ENCODE data around the gene TCERG1L.

Gene TCERG1L

GRCh38 chr10:131218811-131219583 is 92.5 kb downstream of the TCERG1L start:
- H3K79me2 ChIP-seq, result no peaks in the 10 kb centered on the region
- H3K36me3 ChIP-seq (ENCODE audit: control insufficient read depth, insufficient read depth, low read length), result no peaks in the 10 kb centered on the region
- TF ChIP-seq, protein P1, sequence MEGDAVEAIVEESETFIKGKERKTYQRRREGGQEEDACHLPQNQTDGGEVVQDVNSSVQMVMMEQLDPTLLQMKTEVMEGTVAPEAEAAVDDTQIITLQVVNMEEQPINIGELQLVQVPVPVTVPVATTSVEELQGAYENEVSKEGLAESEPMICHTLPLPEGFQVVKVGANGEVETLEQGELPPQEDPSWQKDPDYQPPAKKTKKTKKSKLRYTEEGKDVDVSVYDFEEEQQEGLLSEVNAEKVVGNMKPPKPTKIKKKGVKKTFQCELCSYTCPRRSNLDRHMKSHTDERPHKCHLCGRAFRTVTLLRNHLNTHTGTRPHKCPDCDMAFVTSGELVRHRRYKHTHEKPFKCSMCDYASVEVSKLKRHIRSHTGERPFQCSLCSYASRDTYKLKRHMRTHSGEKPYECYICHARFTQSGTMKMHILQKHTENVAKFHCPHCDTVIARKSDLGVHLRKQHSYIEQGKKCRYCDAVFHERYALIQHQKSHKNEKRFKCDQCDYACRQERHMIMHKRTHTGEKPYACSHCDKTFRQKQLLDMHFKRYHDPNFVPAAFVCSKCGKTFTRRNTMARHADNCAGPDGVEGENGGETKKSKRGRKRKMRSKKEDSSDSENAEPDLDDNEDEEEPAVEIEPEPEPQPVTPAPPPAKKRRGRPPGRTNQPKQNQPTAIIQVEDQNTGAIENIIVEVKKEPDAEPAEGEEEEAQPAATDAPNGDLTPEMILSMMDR (IDR thresholded peaks at IDR 0.05), result no peak
- no peak overlapping the region for H3K4me2 ChIP-seq (ENCODE audit: low read length)
- no peaks in the 10 kb centered on the region for H3K27me3 ChIP-seq (ENCODE audit: control insufficient read depth, insufficient read depth, low read length)
- H3K27ac ChIP-seq, result no peak overlapping the region
- no peaks in the 10 kb centered on the region for H3K4me1 ChIP-seq
- H3K9ac ChIP-seq, result no peak overlapping the region
- H3K4me3 ChIP-seq (ENCODE audit: low read depth, low read length), result no peak overlapping the region
- H2AFZ ChIP-seq, result no peak overlapping the region
- H3K9me3 ChIP-seq (ENCODE audit: control insufficient read depth, low read length), result no peaks in the 10 kb centered on the region

GRCh38 chr10:131216681-131217230 is 94.8 kb downstream of the TCERG1L start:
- Histone ChIP-seq H3K36me3 (ENCODE audit: control insufficient read depth, insufficient read depth, low read length) (no peaks in the 10 kb centered on the region), H3K4me2 (ENCODE audit: low read length) (no peak overlapping the region), H3K9ac (no peak overlapping the region), H3K4me1 (peaks cover 2% of the 10 kb centered on the region), H3K27ac (no peak overlapping the region), H3K4me3 (ENCODE audit: low read depth, low read length) (no peak overlapping the region), H3K79me2 (no peaks in the 10 kb centered on the region), H3K9me3 (ENCODE audit: control insufficient read depth, low read length) (no peaks in the 10 kb centered on the region), H3K27me3 (ENCODE audit: control insufficient read depth, insufficient read depth, low read length) (no peaks in the 10 kb centered on the region), H2AFZ (no peak overlapping the region)
- TF ChIP-seq, protein P1 (IDR thresholded peaks at IDR 0.05), result no peak

DNA sequence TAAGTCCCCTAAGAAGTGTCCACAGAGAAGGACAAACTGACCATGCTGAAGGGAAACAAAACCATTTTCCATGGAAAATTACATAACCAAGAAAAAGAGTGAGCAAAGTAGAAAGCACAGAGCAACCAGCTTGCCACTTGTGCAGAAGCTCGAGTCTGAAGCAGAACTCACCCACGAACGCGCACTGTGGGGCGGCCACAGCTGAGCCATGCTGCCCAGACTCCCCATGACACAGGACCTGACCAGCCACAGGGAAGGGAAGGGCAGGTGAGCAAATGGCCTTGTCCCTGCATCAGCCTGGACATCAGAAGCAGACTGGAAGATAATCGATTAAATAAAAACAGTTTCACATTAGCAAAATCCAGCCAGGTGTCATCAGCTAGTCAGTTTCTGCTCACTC is 95.7 kb downstream of the TCERG1L start:
- peaks cover 7% of the 10 kb centered on the region for H3K4me1 ChIP-seq
- TF ChIP-seq, protein P1 (IDR thresholded peaks at IDR 0.05), result no peak

DNA sequence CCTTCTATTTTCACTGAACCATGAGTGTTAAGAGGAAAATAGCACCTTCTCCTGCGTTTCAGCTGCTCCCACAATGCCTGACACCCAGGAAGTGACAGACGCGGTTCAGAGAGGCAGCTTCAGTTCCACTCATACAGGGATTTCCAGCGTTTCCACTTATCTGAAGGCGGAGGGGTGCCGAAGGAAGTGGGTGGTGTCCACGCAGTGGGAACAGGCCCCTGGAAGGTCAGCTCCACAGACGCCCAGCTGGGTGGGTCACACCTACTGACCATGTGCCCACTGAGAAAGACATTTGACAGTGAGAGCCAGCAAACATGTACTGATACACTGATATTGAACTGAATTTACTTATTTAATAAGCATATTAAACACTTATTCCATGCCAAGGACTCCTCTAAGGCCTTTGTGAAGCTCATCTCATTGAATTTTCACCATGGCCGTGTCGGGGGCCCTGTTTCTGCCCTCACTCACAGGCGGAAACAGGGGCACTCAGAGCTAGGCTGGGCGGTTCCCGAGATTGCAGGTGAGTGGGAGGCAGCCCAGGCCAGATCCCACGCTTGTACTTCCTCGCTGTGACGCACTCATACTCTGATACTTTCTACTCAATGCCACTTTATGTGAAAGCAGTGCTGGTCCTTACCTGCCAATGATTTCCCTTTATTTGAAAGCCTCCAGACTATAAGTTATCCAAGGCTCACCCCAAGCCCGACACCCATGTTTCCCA is 96.8 kb downstream of the TCERG1L start:
- H2AFZ ChIP-seq, result no peak overlapping the region
- H3K79me2 ChIP-seq, result no peaks in the 10 kb centered on the region
- H3K9me3 ChIP-seq (ENCODE audit: control insufficient read depth, low read length), result no peaks in the 10 kb centered on the region
- no peak overlapping the region for H3K4me3 ChIP-seq (ENCODE audit: low read depth, low read length)
- H3K4me1 ChIP-seq, result peaks cover 7% of the 10 kb centered on the region
- TF ChIP-seq, protein P1 (IDR thresholded peaks at IDR 0.05), result no peak
- no peaks in the 10 kb centered on the region for H3K36me3 ChIP-seq (ENCODE audit: control insufficient read depth, insufficient read depth, low read length)
- H3K27me3 ChIP-seq (ENCODE audit: control insufficient read depth, insufficient read depth, low read length), result no peaks in the 10 kb centered on the region
- H3K4me2 ChIP-seq (ENCODE audit: low read length), result no peak overlapping the region
- no peak overlapping the region for H3K27ac ChIP-seq
- H3K9ac ChIP-seq, result no peak overlapping the region

More for the DNA sequence above, 95.7 kb downstream of the TCERG1L start:
- H2AFZ ChIP-seq, result no peak overlapping the region
- no peaks in the 10 kb centered on the region for H3K36me3 ChIP-seq (ENCODE audit: control insufficient read depth, insufficient read depth, low read length)
- H3K79me2 ChIP-seq, result no peaks in the 10 kb centered on the region
- no peaks in the 10 kb centered on the region for H3K9me3 ChIP-seq (ENCODE audit: control insufficient read depth, low read length)
- no peak overlapping the region for H3K4me3 ChIP-seq (ENCODE audit: low read depth, low read length)
- no peaks in the 10 kb centered on the region for H3K27me3 ChIP-seq (ENCODE audit: control insufficient read depth, insufficient read depth, low read length)
- no peak overlapping the region for H3K4me2 ChIP-seq (ENCODE audit: low read length)
- H3K27ac ChIP-seq, result no peak overlapping the region
- H3K9ac ChIP-seq, result no peak overlapping the region
